Vagina (tissue), 2 donors: ENCODE measurements around the gene NCF4.

Experiments used
- CTCF ChIP-seq, 3 experiments: fragments of 450-650 bp in 2 of 3; fragments of 200-600 bp in 1 of 3; sonication (generic) in 1 of 3; IDR thresholded peaks; one replicate each; pipeline ENCODE4 v1.5.1; 2017 to 2019; ENCODE audit warnings: antibody characterized with exemption in 3 of 3, mild to moderate bottlenecking in 2 of 3, moderate library complexity in 2 of 3
- POLR2A ChIP-seq, 2 donors: fragments of 450-650 bp; IDR thresholded peaks; one replicate each; pipeline ENCODE4 v1.6.1; 2017; ENCODE audit warnings: antibody characterized with exemption in 2 of 2, mild to moderate bottlenecking in 2 of 2, moderate library complexity in 2 of 2

- TF ChIP-seq POLR2A (IDR thresholded peaks at IDR 0.05) (no peak), CTCF (IDR thresholded peaks at IDR 0.05) (no peak)
These were observed 12.2 kb downstream of the NCF4 start for GRCh38 chr22:36872866-36873498.
